Inflammatory macrophage treated with lipopolysaccharide for 4 hours (primary cell): ENCODE results near the gene PRKAR2A.
"Not testable (repeated sequence)": the region's sequence is repeated elsewhere in the genome, so short reads cannot be mapped to it uniquely, and the experiment has no call there.

ENCODE experiments used
- DNase-seq: peaks from one replicate; pipeline ENCODE4 v3.0.0-alpha.2; 2020

PRKAR2A gene

GRCh38 chr3:48776854-48777253, 70.8 kb downstream of the PRKAR2A start:
- DNase-seq, result no peak

DNA sequence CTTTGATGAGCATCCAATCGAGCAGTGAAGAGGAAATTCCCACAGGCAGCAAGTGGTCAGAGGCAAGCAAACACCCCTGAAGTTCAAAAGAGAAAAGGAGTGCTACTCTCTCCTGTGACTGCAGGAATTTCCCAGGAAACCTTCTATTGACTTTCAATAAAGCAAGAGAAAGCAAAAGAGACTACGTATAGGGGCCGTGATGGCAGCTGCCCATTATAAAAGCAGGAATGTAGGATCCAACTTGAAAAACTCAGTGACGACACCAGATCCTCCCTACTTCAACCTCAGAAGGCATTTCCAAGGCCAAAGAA, 77.5 kb downstream of the PRKAR2A start:
- no peak for DNase-seq

GRCh38 chr3:48765376-48765775, 82.3 kb downstream of the PRKAR2A start:
- DNase-seq, result peak; percentile 35

DNA sequence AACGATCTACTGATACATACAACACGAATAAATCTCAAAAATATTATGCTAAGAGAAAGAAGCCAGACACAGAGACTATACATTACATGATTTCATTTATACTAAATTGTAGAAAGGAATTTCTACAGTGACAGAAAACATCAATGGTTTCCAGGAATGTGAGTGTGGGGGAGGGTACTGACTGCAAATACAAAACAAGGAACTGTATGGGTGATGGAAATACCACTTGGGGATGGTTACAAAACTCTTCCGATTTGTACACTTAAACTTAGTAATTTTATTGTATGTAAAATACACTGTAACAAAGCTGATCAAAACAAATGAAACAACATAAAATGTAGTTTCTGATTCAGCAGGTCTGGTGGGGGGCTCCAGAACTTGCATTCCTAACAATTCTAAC, 84.9 kb downstream of the PRKAR2A start:
- DNase-seq, result peak; percentile 41

GRCh38 chr3:48759991-48760540, 87.6 kb downstream of the PRKAR2A start:
- DNase-seq, result not testable (repeated sequence)

- DNase-seq, result not testable (repeated sequence)
These were observed 88.1 kb downstream of the PRKAR2A start for GRCh38 chr3:48759531-48759930.

GRCh38 chr3:48759071-48759470, 88.6 kb downstream of the PRKAR2A start:
- no peak for DNase-seq

GRCh38 chr3:48756640-48757039, 91.0 kb downstream of the PRKAR2A start:
- no peak for DNase-seq

DNA sequence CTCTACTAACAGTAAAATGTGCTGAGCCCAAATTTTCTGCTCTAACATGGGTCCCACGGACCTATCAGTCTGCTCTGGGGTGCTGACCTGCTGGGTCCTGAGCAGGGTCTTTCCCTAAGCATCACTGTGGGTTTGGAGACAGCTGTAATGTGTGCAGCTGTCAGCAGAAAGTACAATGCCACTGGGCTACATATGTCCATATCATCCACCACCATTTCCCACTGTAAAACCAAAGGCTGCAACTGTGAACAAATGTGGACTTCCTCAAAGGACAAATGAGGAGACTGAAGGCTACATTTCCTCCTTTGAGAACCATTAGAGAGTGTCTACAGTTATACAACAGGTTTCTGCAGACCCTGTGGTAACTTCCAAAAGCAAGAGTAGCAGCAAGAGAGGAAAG, 96.8 kb downstream of the PRKAR2A start:
- peak; percentile 34 for DNase-seq

DNA sequence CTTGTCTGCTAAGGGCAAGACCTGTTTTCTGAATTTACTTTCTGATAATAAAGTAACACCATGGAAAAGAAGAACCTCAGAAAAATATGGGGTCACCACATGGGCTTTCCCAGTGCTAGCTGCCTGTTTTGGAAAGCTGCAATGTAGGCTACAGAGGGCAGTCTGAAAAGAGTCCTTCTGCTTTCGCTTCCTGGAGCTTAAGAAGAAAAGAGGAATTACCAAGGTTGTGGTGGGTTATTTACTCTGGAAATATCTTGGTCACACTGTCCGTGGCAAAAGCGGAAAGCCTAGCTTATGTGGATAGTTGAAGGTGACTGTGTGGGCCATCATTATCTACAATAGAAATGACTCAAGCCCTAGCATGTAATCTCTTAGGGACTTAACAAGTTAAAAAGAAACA, 98.9 kb downstream of the PRKAR2A start:
- DNase-seq, result peak; percentile 97

DNA sequence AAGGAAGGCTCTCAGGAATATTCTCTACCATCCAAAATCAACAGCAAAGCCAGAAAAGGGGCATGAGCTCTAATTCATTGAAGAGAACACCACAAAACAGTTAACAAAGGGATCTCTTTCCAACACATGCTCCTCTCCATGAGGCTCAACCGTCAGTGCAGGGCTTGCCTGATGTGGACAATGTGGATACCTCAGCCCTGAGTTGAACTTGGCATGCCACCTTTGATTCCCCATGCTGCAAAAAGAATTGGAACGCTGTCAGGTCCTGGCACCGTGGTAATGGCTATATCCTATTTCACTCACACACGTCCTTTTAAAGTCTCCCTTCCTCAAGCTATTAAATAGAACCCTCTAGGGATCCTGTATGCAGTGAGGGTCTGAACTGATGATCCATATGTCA, 100.0 kb downstream of the PRKAR2A start:
- DNase-seq, result no peak

GRCh38 chr3:48747015-48747615, 100.6 kb downstream of the PRKAR2A start:
- no peak for DNase-seq

- no peak for DNase-seq
These were observed 103.9 kb downstream of the PRKAR2A start for GRCh38 chr3:48743773-48744172.

GRCh38 chr3:48741226-48741625, 106.4 kb downstream of the PRKAR2A start:
- DNase-seq, result not testable (repeated sequence)

GRCh38 chr3:48739955-48740823, 107.5 kb downstream of the PRKAR2A start:
- peak; percentile 71 for DNase-seq

GRCh38 chr3:48739617-48739954, 108.1 kb downstream of the PRKAR2A start:
- no peak for DNase-seq

- no peak for DNase-seq
These were observed 108.6 kb downstream of the PRKAR2A start for GRCh38 chr3:48738926-48739616.

- DNase-seq, result no peak
These were observed 109.5 kb downstream of the PRKAR2A start for GRCh38 chr3:48738144-48738536.

GRCh38 chr3:48735075-48735767, 112.5 kb downstream of the PRKAR2A start:
- DNase-seq, result peak; percentile 22

GRCh38 chr3:48734541-48734940, 113.1 kb downstream of the PRKAR2A start:
- not testable (repeated sequence) for DNase-seq

GRCh38 chr3:48733752-48734518, 113.7 kb downstream of the PRKAR2A start:
- not testable (repeated sequence) for DNase-seq

DNA sequence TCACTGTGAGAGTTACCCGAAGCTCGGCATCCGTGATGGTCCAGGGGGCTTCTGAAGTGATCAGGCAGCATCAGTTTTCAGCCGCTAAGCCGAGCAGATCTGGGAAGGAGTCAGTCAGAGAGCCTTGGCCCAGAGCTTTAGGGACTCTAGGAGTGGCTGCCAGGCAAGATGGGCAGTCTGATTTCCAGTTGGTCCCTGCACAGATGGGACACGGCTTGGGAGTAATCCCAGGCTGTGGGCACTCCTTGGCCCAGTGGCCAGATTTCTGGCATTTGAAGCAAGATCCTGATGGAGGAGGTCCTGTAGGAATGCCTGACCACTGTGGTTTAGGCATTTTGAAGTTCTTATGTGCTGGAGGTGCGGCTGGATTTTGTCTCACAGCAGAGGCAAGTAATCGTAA, 120.2 kb downstream of the PRKAR2A start:
- DNase-seq, result no peak
